H1 (cell line): ENCODE measurements around the gene C1QTNF1. TPM values are rescaled to one million over a fixed set of nuclear protein-coding genes. Genes with fewer than 3 reads are reported as not detected.

ENCODE experiments used
- CTCF ChIA-PET: fragments of 300-600 bp; sonication (Branson Sonifier 250); formaldehyde crosslinking; loops from one replicate; lab custom pipeline; 2021; ENCODE audit not compliant: partially characterized antibody; lab: Charles Lee
- POLR2A ChIA-PET: fragments of 300-600 bp; sonication (Branson Sonifier 250); formaldehyde crosslinking; loops from one replicate; lab custom pipeline; 2021; ENCODE audit warnings: inconsistent platforms; ENCODE audit not compliant: partially characterized antibody; lab: Charles Lee
- DNase-seq, 2 experiments: peaks; one replicate each; pipeline versions ENCODE4 v3.0.0 to v3.0.0-alpha.2; 2010 to 2022; ENCODE audit warnings: low spot score in 2 of 2, low read depth in 1 of 2, mixed read lengths in 1 of 2
- FAIRE-seq: peaks from 2 replicates; lab custom pipeline; 2011; peaks lifted over from hg19 to GRCh38; lab: Jason Lieb, UNC
- H2AFZ ChIP-seq: 2 replicates; pipeline ENCODE4 v1.8.1; 2012; ENCODE audit warnings: low read length, inconsistent platforms
- H2AK5ac ChIP-seq: 2 replicates; pipeline ENCODE4 v1.6.1; 2013; ENCODE audit warnings: low read depth, low read length
- H2BK120ac ChIP-seq: replicated peaks from 2 replicates; pipeline ENCODE3; 2013; ENCODE audit warnings: low read depth, low read length, inconsistent platforms
- H2BK12ac ChIP-seq: 2 replicates; pipeline ENCODE4 v1.6.1; 2013; ENCODE audit warnings: low read depth, low read length
- H2BK15ac ChIP-seq: 2 replicates; pipeline ENCODE4 v1.6.1; 2013; ENCODE audit warnings: low read length
- H2BK20ac ChIP-seq: 2 replicates; pipeline ENCODE4 v1.6.1; 2013; ENCODE audit warnings: low read length
- H2BK5ac ChIP-seq: 2 replicates; pipeline ENCODE4 v1.6.1; 2013; ENCODE audit warnings: low read depth, low read length
- H3K14ac ChIP-seq: 2 replicates; pipeline ENCODE4 v1.6.1; 2013; ENCODE audit warnings: inconsistent platforms; ENCODE audit not compliant: insufficient read length
- H3K18ac ChIP-seq: 2 replicates; pipeline ENCODE4 v1.6.1; 2013; ENCODE audit warnings: low read length; ENCODE audit errors: extremely low read depth
- H3K23ac ChIP-seq: 2 replicates; pipeline ENCODE4 v1.6.1; 2013; ENCODE audit warnings: inconsistent platforms; ENCODE audit not compliant: insufficient read length
- H3K23me2 ChIP-seq: 2 replicates; pipeline ENCODE4 v1.6.1; 2013; ENCODE audit warnings: low read depth, low read length
- H3K27ac ChIP-seq: 2 replicates; pipeline ENCODE4 v1.6.1; 2011; ENCODE audit warnings: low read depth, low read length, inconsistent platforms
- H3K27me3 ChIP-seq, 4 experiments: replicated peaks in 1 of 4; 1 replicate in 1 of 4; 2 replicates in 3 of 4; pipeline versions ENCODE4 v1.6.1 to v1.8.1; 2011 to 2013; ENCODE audit warnings: low read length in 3 of 4, mild to moderate bottlenecking in 3 of 4, inconsistent platforms in 2 of 4, mixed read lengths in 2 of 4, moderate library complexity in 1 of 4; ENCODE audit not compliant: control insufficient read depth in 3 of 4, insufficient read depth in 3 of 4; ENCODE audit errors: extremely low read depth in 1 of 4
- H3K36me3 ChIP-seq, 4 experiments: 2 replicates each; pipeline versions ENCODE4 v1.6.1 to v1.8.1; 2011 to 2013; ENCODE audit warnings: mild to moderate bottlenecking in 4 of 4, low read length in 3 of 4, moderate library complexity in 2 of 4, control low read depth in 1 of 4, inconsistent platforms in 1 of 4; ENCODE audit not compliant: insufficient read depth in 4 of 4, control insufficient read depth in 2 of 4
- H3K4ac ChIP-seq: replicated peaks from 2 replicates; pipeline ENCODE3; 2013; ENCODE audit warnings: low read length, low read depth, mixed read lengths, inconsistent platforms; ENCODE audit not compliant: insufficient read length
- H3K4me1 ChIP-seq, 4 experiments: replicated peaks in 1 of 4; 1 replicate in 1 of 4; 2 replicates in 3 of 4; pipeline versions ENCODE4 v1.6.1 to v1.8.1; 2011 to 2013; ENCODE audit warnings: low read length in 3 of 4, inconsistent platforms in 2 of 4, mixed read lengths in 1 of 4; ENCODE audit not compliant: insufficient read depth in 4 of 4, control insufficient read depth in 3 of 4
- H3K4me2 ChIP-seq, 2 experiments: 2 replicates each; pipeline versions ENCODE4 v1.6.1 to v1.8.1; 2011 to 2013; ENCODE audit warnings: low read depth in 2 of 2, low read length in 2 of 2, control low read depth in 1 of 2, inconsistent platforms in 1 of 2, mild to moderate bottlenecking in 1 of 2; ENCODE audit not compliant: insufficient read depth in 1 of 2
- H3K4me3 ChIP-seq, 4 experiments: fragments of 200-600, 300-600 bp in 1 of 4; sonication (generic), shearing (Covaris generic), sonication (Bioruptor Twin) in 1 of 4; 2 replicates each; pipeline versions ENCODE4 v1.5.1 to v1.8.1; 2011 to 2016; ENCODE audit warnings: low read length in 4 of 4, low read depth in 3 of 4, control low read depth in 2 of 4, inconsistent platforms in 2 of 4, mild to moderate bottlenecking in 2 of 4, mixed read lengths in 1 of 4, moderate library complexity in 1 of 4; ENCODE audit not compliant: insufficient read depth in 2 of 4; ENCODE audit errors: extremely low read depth in 1 of 4
- H3K56ac ChIP-seq: replicated peaks from 2 replicates; pipeline ENCODE3; 2013; ENCODE audit warnings: low read depth, mild to moderate bottlenecking, mixed read lengths, low read length, inconsistent platforms; ENCODE audit not compliant: insufficient read length
- H3K79me1 ChIP-seq: 2 replicates; pipeline ENCODE4 v1.6.1; 2013; ENCODE audit warnings: low read depth, low read length, control low read depth
- H3K79me2 ChIP-seq, 2 experiments: 2 replicates each; pipeline versions ENCODE4 v1.6.1 to v1.8.1; 2012 to 2013; ENCODE audit warnings: low read length in 2 of 2, mild to moderate bottlenecking in 2 of 2, inconsistent platforms in 1 of 2; ENCODE audit not compliant: insufficient read depth in 2 of 2, control insufficient read depth in 1 of 2
- H3K9ac ChIP-seq, 4 experiments: replicated peaks in 1 of 4; 1 replicate in 1 of 4; 2 replicates in 3 of 4; pipeline versions ENCODE4 v1.6.1 to v1.8.1; 2011 to 2013; ENCODE audit warnings: low read depth in 3 of 4, low read length in 3 of 4, control low read depth in 2 of 4, mild to moderate bottlenecking in 2 of 4, moderate library complexity in 2 of 4, inconsistent platforms in 1 of 4; ENCODE audit errors: extremely low read depth in 1 of 4
- H3K9me3 ChIP-seq, 2 experiments: 2 replicates each; pipeline versions ENCODE4 v1.6.1 to v1.8.1; 2012 to 2013; ENCODE audit warnings: mild to moderate bottlenecking in 2 of 2, moderate library complexity in 2 of 2, control low read depth in 1 of 2, inconsistent platforms in 1 of 2, low read depth in 1 of 2, low read length in 1 of 2, mixed read lengths in 1 of 2; ENCODE audit not compliant: insufficient read depth in 2 of 2
- H4K20me1 ChIP-seq, 2 experiments: replicated peaks in 1 of 2; 2 replicates each; pipeline versions ENCODE3 to v1.8.1; 2011 to 2013; ENCODE audit warnings: inconsistent platforms in 2 of 2, low read length in 2 of 2, mild to moderate bottlenecking in 1 of 2; ENCODE audit not compliant: insufficient read depth in 2 of 2, control insufficient read depth in 1 of 2
- H4K5ac ChIP-seq: 2 replicates; pipeline ENCODE4 v1.6.1; 2013; ENCODE audit warnings: low read length, low read depth, mixed read lengths, inconsistent platforms; ENCODE audit not compliant: insufficient read length
- H4K8ac ChIP-seq: 2 replicates; pipeline ENCODE4 v1.8.0; 2013; ENCODE audit warnings: mild to moderate bottlenecking, moderate library complexity, low read length, inconsistent platforms; ENCODE audit not compliant: insufficient read depth; ENCODE audit errors: extremely low read depth
- H4K91ac ChIP-seq: replicated peaks from 2 replicates; pipeline ENCODE3; 2013; ENCODE audit warnings: low read length, mixed read lengths, inconsistent platforms; ENCODE audit not compliant: insufficient read length
- ASH2L ChIP-seq: fragments of 200-600, 300-600 bp; sonication (generic); IDR thresholded peaks from one replicate; pipeline ENCODE4 v1.7.1; 2017; ENCODE audit warnings: low read length
- BCL11A ChIP-seq, 2 experiments: IDR thresholded peaks; one replicate each; pipeline ENCODE4 v1.6.1; 2011; ENCODE audit warnings: low read depth in 2 of 2, low read length in 2 of 2, mild to moderate bottlenecking in 2 of 2
- CTBP2 ChIP-seq: IDR thresholded peaks from 2 replicates; pipeline ENCODE4 v1.7.0; 2011; ENCODE audit warnings: borderline replicate concordance, mild to moderate bottlenecking, moderate library complexity, mixed read lengths, low read length; ENCODE audit not compliant: insufficient read depth, insufficient read length
- POLR2AphosphoS5 ChIP-seq: IDR thresholded peaks from 2 replicates; pipeline ENCODE4 v1.6.1; 2011; ENCODE audit warnings: low read depth, low read length
- RXRA ChIP-seq: IDR thresholded peaks from 2 replicates; pipeline ENCODE4 v1.6.1; 2011; ENCODE audit warnings: low read depth, mild to moderate bottlenecking, low read length, moderate library complexity; ENCODE audit not compliant: insufficient read depth
- SAP30 ChIP-seq: fragments of 300-600 bp; sonication (generic); IDR thresholded peaks from 2 replicates; pipeline ENCODE4 v1.7.1; 2012; ENCODE audit warnings: low read length, moderate library complexity, mild to moderate bottlenecking, inconsistent platforms; ENCODE audit not compliant: insufficient read depth, insufficient replicate concordance
- SUZ12 ChIP-seq: fragments of 200-600 bp; sonication (generic); IDR thresholded peaks from 2 replicates; pipeline ENCODE4 v1.6.1; 2012; ENCODE audit warnings: mild to moderate bottlenecking, inconsistent platforms, low read length, moderate library complexity, mixed read lengths
- TAF1 ChIP-seq: IDR thresholded peaks from 2 replicates; pipeline ENCODE4 v1.6.1; 2011; ENCODE audit warnings: mild to moderate bottlenecking, low read depth, low read length
- TEAD4 ChIP-seq: IDR thresholded peaks from 2 replicates; pipeline ENCODE4 v1.6.1; 2012; ENCODE audit warnings: low read depth, low read length, inconsistent platforms, mixed read lengths
- WGBS, 2 experiments: shearing (Covaris generic) in 1 of 2; methylation state at CpG; one replicate each; pipeline versions ENCODE4 v1.1.6 to v1.1.7; 2013 to 2015; ENCODE audit warnings: low lambda C conversion rate in 2 of 2, mixed read lengths in 2 of 2, inconsistent platforms in 1 of 2, low coverage in 1 of 2, missing lambda C conversion rate in 1 of 2; ENCODE audit not compliant: insufficient replicate concordance in 2 of 2, insufficient coverage in 1 of 2, insufficient read length in 1 of 2; ENCODE audit errors: extremely low coverage in 1 of 2, missing lambda C conversion rate in 1 of 2; 5-methylcytosine and 5-hydroxymethylcytosine counted together
- polyA plus RNA-seq, 7 experiments: library from polyadenylated mRNA; depleted of rRNA in 3 of 7; stranded (reverse) in 5 of 7; unstranded in 2 of 7; fragments of >200 nt in 5 of 7; fragments of 200-250 nt in 2 of 7; gene quantifications; 1 replicate in 5 of 7; 2 replicates in 1 of 7; 4 replicates in 1 of 7; pipeline versions ENCODE4 v1.2.1 to v1.2.3, GENCODE V29; 2011 to 2013; ENCODE audit warnings: missing spikeins in 2 of 7, mixed read lengths in 2 of 7
- total RNA-seq: library from RNA; stranded (reverse); fragmentation: NEBNext Ultra II Directional; extraction: Animal tissue kit (Norgen Biotek cat#: 25700); gene quantifications from 2 replicates; pipeline ENCODE4 v1.2.1, GENCODE V29; 2021
- TF ChIP-seq, protein P1 (sequence below): IDR thresholded peaks from 2 replicates; pipeline ENCODE4 v1.6.1; 2011; ENCODE audit warnings: low read length, improper control_type of control experiment

Gene C1QTNF1
- total and polyA plus RNA-seq, 2 of the 8 experiments (the other 6 are each of a cell fraction or from before 2014, with no cell fraction given), result 1.5 to 2.5 TPM

- no peaks in the 10 kb centered on the region for H3K36me3 ChIP-seq
- no peak overlapping the region for H4K91ac ChIP-seq
- no peak overlapping the region for H2BK5ac ChIP-seq
- H3K4me3 ChIP-seq, result peak overlapping the region; percentile 74 to 87 (median 76)
- H3K23me2 ChIP-seq, result peaks cover 7% of the 10 kb centered on the region
- ChIA-PET POLR2A (no interaction called here), CTCF (interaction anchor here (1.0 to 2.1 kb wide), 4 partner anchors 14 to 38 kb away, joined by 3 to 6 read pairs (median 5); no protein-coding TSS in a partner anchor)
- H3K14ac ChIP-seq, result no peak overlapping the region
- peaks cover 0 to 5% of the 10 kb centered on the region in 2 experiments; a peak in 1 of 4 replicates for H3K79me2 ChIP-seq
- no peak overlapping the region for H2BK20ac ChIP-seq
- 50% methylated on average over 7 of the region's 7 CpGs; no CpG with 5 or more reads in 1 of the 2 experiments for WGBS, 2 experiments
- peaks cover 19% of the 10 kb centered on the region for H3K79me1 ChIP-seq
- FAIRE-seq (no peak), DNase-seq (no peak)
- peaks cover 0 to 9% (median 6%) of the 10 kb centered on the region in 4 experiments; a peak in 6 of 7 replicates for H3K4me1 ChIP-seq
- H3K56ac ChIP-seq, result no peak overlapping the region
- H2BK12ac ChIP-seq, result 0 out of 2 replicates have a peak overlapping the region, but pooled peaks have one; percentile 17
- H3K23ac ChIP-seq, result no peak overlapping the region
- peaks cover 12% of the 10 kb centered on the region in 2 experiments for H3K9me3 ChIP-seq
- H3K18ac ChIP-seq, result no peak overlapping the region
- H3K27ac ChIP-seq, result no peak overlapping the region
- H4K20me1 ChIP-seq, result peaks cover 24 to 34% of the 10 kb centered on the region in 2 experiments
- no peak overlapping the region for H4K5ac ChIP-seq
- peak overlapping the region; percentile 29 to 85 (median 52); a peak in 6 of 7 replicates for H3K9ac ChIP-seq
- H2BK120ac ChIP-seq, result no peak overlapping the region
- no peak overlapping the region; the same call in 1 of the 2 replicates for H2AFZ ChIP-seq
- no peak overlapping the region for H2BK15ac ChIP-seq
- no peak overlapping the region for H2AK5ac ChIP-seq
- no peak overlapping the region for H4K8ac ChIP-seq
- H3K27me3 ChIP-seq, result peaks cover 14 to 43% (median 42%) of the 10 kb centered on the region in 4 experiments
- H3K4ac ChIP-seq, result no peak overlapping the region
- peak overlapping the region; percentile 62 to 85 for H3K4me2 ChIP-seq
- TF ChIP-seq RXRA (no peak), BCL11A (IDR thresholded peaks at IDR 0.05; ENCODE audit: low read depth in 2 of 2, low read length in 2 of 2) (no peak), CTBP2 (no peak), SAP30 (no peak), SUZ12 (no peak), POLR2AphosphoS5 (no peak), TEAD4 (no peak), ASH2L (no peak), TAF1 (no peak)
- TF ChIP-seq, protein P1, sequence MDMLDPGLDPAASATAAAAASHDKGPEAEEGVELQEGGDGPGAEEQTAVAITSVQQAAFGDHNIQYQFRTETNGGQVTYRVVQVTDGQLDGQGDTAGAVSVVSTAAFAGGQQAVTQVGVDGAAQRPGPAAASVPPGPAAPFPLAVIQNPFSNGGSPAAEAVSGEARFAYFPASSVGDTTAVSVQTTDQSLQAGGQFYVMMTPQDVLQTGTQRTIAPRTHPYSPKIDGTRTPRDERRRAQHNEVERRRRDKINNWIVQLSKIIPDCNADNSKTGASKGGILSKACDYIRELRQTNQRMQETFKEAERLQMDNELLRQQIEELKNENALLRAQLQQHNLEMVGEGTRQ, result no peak
Measured at GRCh38 chr17:79008666-79009387, 15.1 kb upstream of the C1QTNF1 start.
